Measurements from ENCODE around the gene SELENOM.

The SELENOM gene

GRCh38 chr22:31125521-31126117, 18.3 kb upstream of the SELENOM start:
- Histone ChIP-seq H4K20me1 (ENCODE audit: control insufficient read depth, insufficient read depth, low read depth, low read length) (no peaks in the 10 kb centered on the region), H3K4me3 (ENCODE audit: low read length) (no peak overlapping the region), H3F3A (ENCODE audit: control insufficient read depth, insufficient read depth) (no peaks in the 10 kb centered on the region), H3K4me1 (ENCODE audit: control insufficient read depth, low read length) (peaks cover 9% of the 10 kb centered on the region), H3K36me3 (ENCODE audit: control insufficient read depth, low read length) (no peaks in the 10 kb centered on the region), H3K9me2 (replicated peaks; ENCODE audit: control insufficient read depth, low read length) (no peaks in the 10 kb centered on the region), H3K4me2 (ENCODE audit: low read length) (no peak overlapping the region), H3K79me2 (ENCODE audit: control insufficient read depth, low read length) (no peaks in the 10 kb centered on the region), H3K9me3 (ENCODE audit: control insufficient read depth, insufficient read depth, low read length) (no peaks in the 10 kb centered on the region), H3K27ac (ENCODE audit: low read depth, low read length) (no peak overlapping the region), H3K27me3 (ENCODE audit: control insufficient read depth, low read length) (no peaks in the 10 kb centered on the region)
- TF ChIP-seq EZH2phosphoT487 (IDR thresholded peaks at IDR 0.05; ENCODE audit: borderline replicate concordance, low read length): no peak
- no peak for TF ChIP-seq CTCF (IDR thresholded peaks at IDR 0.05; ENCODE audit: low read depth, low read length, poor library complexity, severe bottlenecking)

- Histone ChIP-seq H3K4me3 (ENCODE audit: low read length) (no peak overlapping the region), H3K36me3 (ENCODE audit: control insufficient read depth, low read length) (no peaks in the 10 kb centered on the region), H3K79me2 (ENCODE audit: control insufficient read depth, low read length) (no peaks in the 10 kb centered on the region), H3K27ac (ENCODE audit: low read depth, low read length) (no peak overlapping the region), H3F3A (ENCODE audit: control insufficient read depth, insufficient read depth) (no peaks in the 10 kb centered on the region), H3K9me3 (ENCODE audit: control insufficient read depth, insufficient read depth, low read length) (no peaks in the 10 kb centered on the region), H3K9me2 (replicated peaks; ENCODE audit: control insufficient read depth, low read length) (no peaks in the 10 kb centered on the region), H4K20me1 (ENCODE audit: control insufficient read depth, insufficient read depth, low read depth, low read length) (no peaks in the 10 kb centered on the region), H3K4me2 (ENCODE audit: low read length) (no peak overlapping the region), H3K4me1 (ENCODE audit: control insufficient read depth, low read length) (peaks cover 9% of the 10 kb centered on the region), H3K27me3 (ENCODE audit: control insufficient read depth, low read length) (no peaks in the 10 kb centered on the region)
- TF ChIP-seq CTCF (IDR thresholded peaks at IDR 0.05; ENCODE audit: low read depth, low read length, poor library complexity, severe bottlenecking) (no peak), EZH2phosphoT487 (IDR thresholded peaks at IDR 0.05; ENCODE audit: borderline replicate concordance, low read length) (no peak)
These were observed 17.6 kb upstream of the SELENOM start for GRCh38 chr22:31124811-31125465.

DNA sequence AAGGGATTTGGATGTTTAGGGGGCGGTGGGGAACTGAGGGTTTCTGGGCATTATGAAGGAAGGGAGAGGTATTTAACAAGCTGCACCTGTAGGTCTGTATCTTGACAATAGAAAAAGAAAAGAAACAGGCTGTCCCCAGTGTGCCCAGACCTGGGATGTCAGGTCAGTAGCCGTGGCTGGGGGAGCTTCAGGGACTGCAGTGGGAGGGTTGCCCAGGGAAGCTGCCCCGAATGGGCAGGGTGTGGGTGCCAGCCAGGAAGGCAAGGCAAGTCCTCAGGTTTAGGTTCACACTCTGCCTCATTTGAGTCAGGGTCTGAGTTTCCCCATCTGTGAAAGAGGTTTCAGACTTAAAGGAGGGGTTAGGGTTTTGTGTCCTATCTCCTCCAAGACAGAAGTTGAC, 16.9 kb upstream of the SELENOM start:
- H3K9me2 ChIP-seq (replicated peaks; ENCODE audit: control insufficient read depth, low read length): no peaks in the 10 kb centered on the region
- no peaks in the 10 kb centered on the region for H4K20me1 ChIP-seq (ENCODE audit: control insufficient read depth, insufficient read depth, low read depth, low read length)
- H3K4me2 ChIP-seq (ENCODE audit: low read length): no peak overlapping the region
- no peaks in the 10 kb centered on the region for H3K36me3 ChIP-seq (ENCODE audit: control insufficient read depth, low read length)
- H3K27me3 ChIP-seq (ENCODE audit: control insufficient read depth, low read length): no peaks in the 10 kb centered on the region
- H3K4me1 ChIP-seq (ENCODE audit: control insufficient read depth, low read length): peaks cover 9% of the 10 kb centered on the region
- TF ChIP-seq EZH2phosphoT487 (IDR thresholded peaks at IDR 0.05; ENCODE audit: borderline replicate concordance, low read length): no peak
- TF ChIP-seq CTCF (IDR thresholded peaks at IDR 0.05; ENCODE audit: low read depth, low read length, poor library complexity, severe bottlenecking): no peak
- no peaks in the 10 kb centered on the region for H3K9me3 ChIP-seq (ENCODE audit: control insufficient read depth, insufficient read depth, low read length)
- no peaks in the 10 kb centered on the region for H3F3A ChIP-seq (ENCODE audit: control insufficient read depth, insufficient read depth)
- no peaks in the 10 kb centered on the region for H3K79me2 ChIP-seq (ENCODE audit: control insufficient read depth, low read length)
- H3K4me3 ChIP-seq (ENCODE audit: low read length): no peak overlapping the region
- H3K27ac ChIP-seq (ENCODE audit: low read depth, low read length): no peak overlapping the region

Data from DOHH2 (cell line).